Muscle of leg (tissue), 11 donors: ENCODE results near the gene NPAS2. TPM values are rescaled to one million over a fixed set of nuclear protein-coding genes. Genes with fewer than 3 reads are reported as not detected.

Experiments
- DNase-seq: peaks from one replicate; pipeline ENCODE4 v3.0.0; 2013
- H3K27ac ChIP-seq: one replicate; pipeline ENCODE4 v1.5.1; 2013; ENCODE audit warnings: mild to moderate bottlenecking, low read length, control low read depth
- H3K27me3 ChIP-seq: one replicate; pipeline ENCODE4 v1.6.1; 2013; ENCODE audit warnings: low read length; ENCODE audit not compliant: control insufficient read depth, insufficient read depth
- H3K36me3 ChIP-seq: one replicate; pipeline ENCODE4 v1.6.1; 2013; ENCODE audit warnings: low read length; ENCODE audit not compliant: control insufficient read depth, insufficient read depth
- H3K4me1 ChIP-seq: one replicate; pipeline ENCODE4 v1.6.1; 2013; ENCODE audit warnings: low read length; ENCODE audit not compliant: control insufficient read depth, insufficient read depth
- H3K4me3 ChIP-seq: one replicate; pipeline ENCODE4 v1.5.1; 2013; ENCODE audit warnings: low read length, control low read depth
- H3K9me3 ChIP-seq: replicated peaks from 2 replicates; pipeline ENCODE4 v1.6.1; 2013; ENCODE audit warnings: low read depth, low read length; ENCODE audit not compliant: control insufficient read depth
- WGBS: methylation state at CpG from one replicate; pipeline ENCODE4 v1.1.5; 2013; ENCODE audit warnings: missing lambda C conversion rate; ENCODE audit not compliant: insufficient coverage; 5-methylcytosine and 5-hydroxymethylcytosine counted together
- polyA plus RNA-seq, 8 donors: library from polyadenylated mRNA; unstranded; fragments of 120-200 nt; gene quantifications; one replicate each; pipeline versions ENCODE4 v1.2.1 to v1.2.3, GENCODE V29; 2013; ENCODE audit warnings: inconsistent platforms in 1 of 8, low replicate concordance in 1 of 8; ENCODE audit not compliant: insufficient read length in 8 of 8, insufficient read depth in 1 of 8
- total RNA-seq: library from RNA; stranded (reverse); fragments of 120-200 nt; gene quantifications from one replicate; pipeline ENCODE4 v1.2.4, GENCODE V29; 2013

NPAS2 gene
- total and polyA plus RNA-seq, 9 donors: 2.9 to 18.5 (median 8.9) TPM

DNA sequence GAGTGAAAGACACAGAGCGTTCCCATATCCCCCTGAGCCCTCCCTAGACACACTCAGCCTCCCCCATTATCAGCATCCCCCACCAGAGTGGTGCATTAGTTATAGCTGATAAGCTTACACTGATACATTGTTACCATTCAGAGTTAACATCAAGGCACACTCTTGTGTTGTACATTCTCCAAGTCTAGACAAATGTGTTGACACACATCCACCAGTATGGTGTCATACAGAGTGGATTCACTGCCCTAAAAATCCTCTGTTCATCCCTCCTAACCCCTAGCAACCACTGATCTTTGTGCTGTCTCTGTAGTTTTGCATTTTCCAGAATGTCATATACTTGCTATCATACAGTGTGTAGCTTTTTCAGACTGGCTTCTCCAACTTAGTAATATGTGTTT is 104.2 kb downstream of the NPAS2 start:
- WGBS: no CpG with 5 or more reads among the region's 1 CpG
- peaks cover 4% of the 10 kb centered on the region for H3K27me3 ChIP-seq
- no peak overlapping the region for H3K27ac ChIP-seq
- H3K4me1 ChIP-seq: peaks cover 9% of the 10 kb centered on the region
- no peaks in the 10 kb centered on the region for H3K9me3 ChIP-seq
- H3K4me3 ChIP-seq: no peak overlapping the region
- no peak for DNase-seq
- no peaks in the 10 kb centered on the region for H3K36me3 ChIP-seq

DNA sequence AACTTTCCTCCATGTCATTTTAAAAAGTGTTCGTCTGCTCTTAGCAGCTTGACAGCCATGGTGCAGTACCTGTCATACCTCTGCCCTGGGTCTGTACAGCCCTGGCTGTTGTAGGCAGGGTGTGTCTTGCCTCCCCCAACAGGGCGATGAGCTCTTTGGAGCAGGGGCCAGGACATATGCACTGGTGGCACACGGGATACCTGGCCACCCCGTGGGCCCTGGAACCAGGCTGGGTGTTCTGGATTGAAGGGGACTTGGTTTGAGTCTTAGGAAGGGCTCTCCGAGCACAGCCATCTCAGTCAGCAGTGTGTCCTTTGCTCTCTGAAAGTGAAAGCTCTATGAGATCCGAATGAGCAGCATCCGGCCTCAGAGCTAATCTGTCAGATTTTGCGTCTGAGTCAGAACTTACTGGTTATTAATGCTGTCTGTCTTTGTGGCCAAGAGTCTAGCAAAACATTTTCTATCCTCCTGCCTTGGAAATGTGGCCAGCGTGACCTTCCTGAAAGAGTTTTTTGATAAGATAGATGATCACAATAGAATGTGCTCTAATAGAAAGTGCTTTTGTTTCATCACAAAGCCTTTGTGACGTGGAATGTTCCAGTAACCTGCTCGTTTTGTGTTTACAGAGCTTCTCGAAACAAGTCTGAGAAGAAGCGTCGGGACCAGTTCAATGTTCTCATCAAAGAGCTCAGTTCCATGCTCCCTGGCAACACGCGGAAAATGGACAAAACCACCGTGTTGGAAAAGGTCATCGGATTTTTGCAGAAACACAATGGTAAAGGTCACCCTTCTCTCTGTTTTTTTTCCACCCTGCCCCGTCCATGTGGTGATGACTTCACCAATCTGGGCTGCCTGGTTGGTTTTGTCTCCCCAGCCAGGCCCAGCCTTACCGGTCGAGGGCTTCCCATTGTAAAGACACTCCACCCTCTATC is 104.8 kb downstream of the NPAS2 start:
- H3K27me3 ChIP-seq: peaks cover 4% of the 10 kb centered on the region
- no peaks in the 10 kb centered on the region for H3K9me3 ChIP-seq
- WGBS: 77% methylated on average over 17 of the region's 21 CpGs
- no peaks in the 10 kb centered on the region for H3K36me3 ChIP-seq
- DNase-seq: no peak
- H3K4me3 ChIP-seq: no peak overlapping the region
- H3K4me1 ChIP-seq: peaks cover 12% of the 10 kb centered on the region
- H3K27ac ChIP-seq: no peak overlapping the region

DNA sequence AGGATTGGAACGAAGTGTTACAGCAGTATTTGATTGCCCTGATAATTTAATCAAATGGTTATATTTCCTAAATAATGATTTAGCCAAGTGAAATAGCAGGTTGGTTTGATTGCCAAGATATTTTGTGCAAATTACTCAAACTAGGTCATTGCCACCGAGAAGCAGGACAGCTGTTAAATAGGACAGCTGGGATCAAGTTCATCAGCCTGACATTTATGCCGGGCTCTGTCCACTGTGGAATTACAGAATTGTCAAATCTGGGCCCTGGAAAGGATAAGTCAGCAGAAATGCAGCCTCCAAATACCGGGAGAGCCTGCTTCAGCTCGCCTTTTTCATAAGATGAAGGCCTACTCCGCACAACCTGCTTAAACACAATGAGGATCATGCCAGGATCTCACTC is 108.3 kb downstream of the NPAS2 start:
- Histone ChIP-seq H3K9me3 (no peaks in the 10 kb centered on the region), H3K4me3 (no peak overlapping the region), H3K36me3 (no peaks in the 10 kb centered on the region), H3K27me3 (peaks cover 4% of the 10 kb centered on the region), H3K27ac (no peak overlapping the region), H3K4me1 (peaks cover 14% of the 10 kb centered on the region)
- 24% methylated on average over 4 of the region's 6 CpGs for WGBS
- peak; percentile 51 for DNase-seq

DNA sequence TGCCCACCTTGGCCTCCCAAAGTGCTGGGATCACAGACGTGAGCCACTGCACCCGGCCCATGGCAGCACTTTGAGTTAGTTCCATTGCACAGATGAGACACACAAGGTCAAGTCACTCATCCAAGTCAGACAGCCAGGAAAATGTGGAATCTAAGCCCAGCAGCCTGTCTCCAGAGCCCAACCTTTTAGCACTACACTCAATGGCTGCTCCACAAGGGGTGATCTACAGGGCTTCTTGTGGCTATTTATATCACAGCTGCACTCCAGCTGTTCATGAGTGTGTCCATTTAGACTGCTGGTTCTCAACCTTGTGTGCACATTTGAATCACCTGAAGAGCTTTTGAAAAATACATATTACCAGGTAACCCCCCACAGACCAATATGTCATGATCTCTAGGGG is 109.2 kb downstream of the NPAS2 start:
- no peaks in the 10 kb centered on the region for H3K9me3 ChIP-seq
- no peak overlapping the region for H3K4me3 ChIP-seq
- no peak overlapping the region for H3K27ac ChIP-seq
- DNase-seq: peak; percentile 68
- H3K36me3 ChIP-seq: peaks cover 3% of the 10 kb centered on the region
- WGBS: 50% methylated on average over 2 of the region's 2 CpGs
- peaks cover 14% of the 10 kb centered on the region for H3K4me1 ChIP-seq
- peaks cover 4% of the 10 kb centered on the region for H3K27me3 ChIP-seq

DNA sequence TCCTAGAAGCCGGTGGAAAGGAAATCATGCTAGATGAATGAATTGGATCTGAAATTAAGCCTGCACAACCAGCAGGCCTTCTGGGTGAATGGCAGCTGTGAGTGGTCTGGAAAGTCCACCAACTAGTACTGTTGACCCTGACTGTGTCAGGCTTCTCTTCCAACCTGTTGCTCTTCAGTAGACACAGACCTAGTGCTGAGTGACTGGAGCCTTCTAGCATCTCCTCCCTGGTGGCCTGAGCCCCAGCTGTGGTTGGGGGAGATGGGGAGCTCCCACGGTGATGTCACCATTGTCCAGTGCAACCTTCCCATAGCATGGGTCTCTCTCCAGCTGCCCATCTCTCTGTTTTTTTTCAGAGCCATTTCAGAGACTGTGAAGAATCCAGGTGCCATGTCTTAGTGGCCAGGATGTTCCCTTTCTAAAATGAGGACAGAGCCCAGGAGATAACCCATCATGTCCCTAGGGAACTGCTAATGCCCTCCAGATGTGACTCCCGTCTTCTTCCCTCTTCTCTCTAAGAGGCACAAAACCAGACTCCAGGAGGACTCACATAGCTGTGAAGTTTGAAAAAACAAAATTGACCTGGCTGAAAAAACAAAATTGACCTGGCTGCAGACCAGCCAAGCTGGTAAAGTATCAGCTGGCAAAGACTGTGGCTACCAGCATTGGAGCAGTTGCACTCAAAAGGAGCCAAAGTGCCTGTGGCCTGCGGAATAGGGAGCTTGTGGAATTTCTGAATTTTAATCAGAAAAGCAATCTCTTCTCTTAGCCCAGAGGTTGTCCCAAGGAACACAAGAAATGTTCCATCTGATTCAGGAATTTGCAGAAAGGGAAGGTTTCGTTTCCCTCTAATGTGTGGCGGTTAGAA is 114.8 kb downstream of the NPAS2 start:
- H3K4me1 ChIP-seq: peaks cover 5% of the 10 kb centered on the region
- no peaks in the 10 kb centered on the region for H3K9me3 ChIP-seq
- no peaks in the 10 kb centered on the region for H3K27me3 ChIP-seq
- WGBS: 88% methylated on average over 5 of the region's 6 CpGs
- H3K36me3 ChIP-seq: peaks cover 3% of the 10 kb centered on the region
- H3K27ac ChIP-seq: no peak overlapping the region
- DNase-seq: no peak
- no peak overlapping the region for H3K4me3 ChIP-seq

DNA sequence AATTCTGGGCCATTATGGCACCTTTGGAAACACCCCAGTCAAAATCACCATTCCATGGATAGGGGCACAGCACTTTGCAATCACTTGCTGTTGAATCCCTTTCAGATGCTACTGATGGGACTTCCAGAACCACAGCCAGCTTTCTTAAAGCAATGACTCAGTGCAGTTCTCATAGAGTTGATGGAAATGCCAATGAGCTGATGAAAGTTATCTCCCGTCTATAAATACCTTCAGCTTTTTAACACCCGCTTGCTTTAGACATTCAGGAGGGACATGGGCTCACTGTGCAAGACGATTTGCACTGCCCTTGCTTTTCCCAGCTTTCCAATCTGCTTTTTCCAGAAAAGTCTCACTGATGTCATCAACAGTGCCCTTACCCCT is 115.4 kb downstream of the NPAS2 start:
- H3K4me1 ChIP-seq: peaks cover 5% of the 10 kb centered on the region
- no peaks in the 10 kb centered on the region for H3K9me3 ChIP-seq
- no peak overlapping the region for H3K27ac ChIP-seq
- 62% methylated on average over 3 of the region's 3 CpGs for WGBS
- no peaks in the 10 kb centered on the region for H3K27me3 ChIP-seq
- no peak overlapping the region for H3K4me3 ChIP-seq
- no peak for DNase-seq
- peaks cover 3% of the 10 kb centered on the region for H3K36me3 ChIP-seq

DNA sequence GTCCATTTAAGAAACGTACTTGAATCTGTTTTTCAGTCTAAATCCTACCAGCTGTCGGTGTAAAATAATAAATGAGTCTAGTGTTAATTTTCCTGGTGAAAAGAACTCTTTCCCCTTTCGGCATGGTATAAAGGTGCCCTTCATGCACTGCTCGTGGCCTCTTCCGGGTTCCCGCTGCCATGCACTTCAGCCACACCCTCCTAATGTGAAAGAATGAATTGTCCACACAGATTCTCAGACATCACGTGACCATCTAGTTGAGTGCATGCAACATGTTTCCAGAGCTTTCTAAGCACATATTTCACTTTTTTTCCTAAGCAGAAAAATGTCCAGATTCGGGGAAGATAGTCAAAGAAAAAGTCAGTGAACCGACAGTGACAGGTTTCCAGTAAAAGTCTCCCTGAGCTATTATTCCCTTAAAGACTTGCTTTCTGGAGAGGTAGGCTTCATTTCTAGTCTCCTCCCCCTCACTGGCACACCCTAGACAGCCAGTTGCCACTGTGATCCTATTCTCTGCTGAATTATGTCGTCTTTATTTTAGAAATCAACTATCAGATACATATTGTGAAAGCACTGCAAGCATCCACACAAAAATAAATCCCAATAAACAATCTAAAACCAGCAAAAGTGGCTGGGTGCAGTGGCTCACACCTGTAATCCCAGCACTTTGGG is 116.3 kb downstream of the NPAS2 start:
- DNase-seq: no peak
- Histone ChIP-seq H3K36me3 (peaks cover 3% of the 10 kb centered on the region), H3K4me3 (no peak overlapping the region), H3K4me1 (peaks cover 3% of the 10 kb centered on the region), H3K27me3 (no peaks in the 10 kb centered on the region), H3K9me3 (no peaks in the 10 kb centered on the region), H3K27ac (no peak overlapping the region)
- 95% methylated on average over 4 of the region's 10 CpGs for WGBS

DNA sequence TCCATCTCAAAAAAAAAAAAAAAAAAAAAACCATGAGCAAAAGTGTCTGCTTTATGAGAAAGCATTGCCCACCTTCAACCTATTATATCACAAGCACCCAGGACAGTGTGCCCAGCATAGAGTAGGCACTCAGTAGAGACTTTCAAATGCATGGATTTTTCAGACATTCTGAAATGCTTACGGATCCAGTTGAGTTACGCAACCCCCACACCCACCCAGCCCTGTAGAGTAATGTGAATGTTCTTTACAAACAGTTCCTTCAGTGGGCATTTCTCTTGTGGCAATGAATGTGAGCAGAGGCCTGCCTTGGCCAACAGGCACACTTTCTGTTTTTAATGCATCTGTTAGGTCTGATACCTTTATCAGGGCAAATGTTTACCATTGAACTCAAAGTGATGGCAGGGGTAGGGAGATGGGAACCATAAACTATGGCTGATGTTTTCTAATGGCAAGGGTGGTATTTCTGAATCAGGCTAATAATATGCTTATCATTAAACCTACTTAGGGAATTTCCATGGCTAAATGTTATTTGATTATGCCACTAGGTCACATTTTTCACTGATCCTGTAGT is 117.1 kb downstream of the NPAS2 start:
- Histone ChIP-seq H3K36me3 (peaks cover 3% of the 10 kb centered on the region), H3K27me3 (no peaks in the 10 kb centered on the region), H3K4me3 (no peak overlapping the region), H3K9me3 (no peaks in the 10 kb centered on the region), H3K27ac (no peak overlapping the region), H3K4me1 (peaks cover 3% of the 10 kb centered on the region)
- WGBS: no CpG with 5 or more reads among the region's 2 CpGs
- DNase-seq: no peak

DNA sequence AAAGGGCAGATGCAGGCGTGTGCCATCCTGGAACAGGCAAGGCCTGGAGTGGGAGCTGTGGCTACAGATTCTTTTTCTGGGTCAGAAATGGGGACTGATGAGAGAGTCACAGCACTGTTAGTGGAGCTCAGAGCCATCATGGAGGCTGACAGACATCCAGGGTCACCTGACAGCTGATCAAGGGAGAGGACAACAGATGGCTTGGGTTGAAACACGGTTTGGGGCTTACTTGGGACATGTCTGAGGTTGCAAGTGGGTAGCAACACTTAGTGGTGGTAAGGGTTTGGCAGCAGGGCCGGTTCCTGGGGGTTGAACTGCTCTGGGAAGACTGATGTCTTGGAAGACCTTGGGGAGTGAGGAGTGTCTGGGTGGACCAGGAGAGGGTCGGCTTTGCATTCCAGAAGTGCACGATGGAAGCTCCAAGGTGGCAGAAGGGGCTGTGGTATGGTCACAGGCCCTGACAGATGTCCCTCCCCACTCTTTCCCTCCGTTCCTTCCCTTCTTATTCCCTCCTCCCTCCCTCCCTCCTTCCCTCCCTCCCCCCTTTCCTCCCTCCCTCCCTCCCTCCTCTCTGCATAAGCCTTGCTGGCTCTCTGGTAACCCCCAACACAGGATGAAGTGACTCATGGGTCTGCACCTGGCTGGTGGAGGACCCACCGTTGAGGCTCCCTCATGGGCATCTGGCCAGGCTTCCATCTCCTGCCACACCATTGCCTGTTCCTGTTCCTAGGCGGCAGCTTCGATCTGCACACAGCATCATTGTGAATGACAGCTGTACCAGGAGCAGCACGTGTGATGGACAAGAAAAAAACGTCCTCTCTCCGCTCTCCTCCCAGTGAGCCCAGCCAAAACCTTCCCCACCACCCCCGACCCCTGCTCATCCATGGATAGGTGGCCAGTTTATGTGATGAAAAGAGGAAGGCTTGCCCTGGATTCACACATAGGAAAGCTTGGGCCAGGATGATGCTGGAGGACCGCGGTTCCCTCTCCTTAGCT is 118.4 kb downstream of the NPAS2 start:
- Histone ChIP-seq H3K27ac (no peak overlapping the region), H3K4me3 (no peak overlapping the region), H3K9me3 (no peaks in the 10 kb centered on the region), H3K27me3 (no peaks in the 10 kb centered on the region), H3K4me1 (peaks cover 3% of the 10 kb centered on the region), H3K36me3 (peaks cover 2% of the 10 kb centered on the region)
- 81% methylated on average over 6 of the region's 15 CpGs for WGBS
- no peak for DNase-seq
